ENCODE measurements around the gene ZIC4. TPM values are rescaled to one million over a fixed set of nuclear protein-coding genes. Genes with fewer than 3 reads are reported as not detected.

ZIC4 gene
- polyA plus RNA-seq, 3 donors: not detected

DNA sequence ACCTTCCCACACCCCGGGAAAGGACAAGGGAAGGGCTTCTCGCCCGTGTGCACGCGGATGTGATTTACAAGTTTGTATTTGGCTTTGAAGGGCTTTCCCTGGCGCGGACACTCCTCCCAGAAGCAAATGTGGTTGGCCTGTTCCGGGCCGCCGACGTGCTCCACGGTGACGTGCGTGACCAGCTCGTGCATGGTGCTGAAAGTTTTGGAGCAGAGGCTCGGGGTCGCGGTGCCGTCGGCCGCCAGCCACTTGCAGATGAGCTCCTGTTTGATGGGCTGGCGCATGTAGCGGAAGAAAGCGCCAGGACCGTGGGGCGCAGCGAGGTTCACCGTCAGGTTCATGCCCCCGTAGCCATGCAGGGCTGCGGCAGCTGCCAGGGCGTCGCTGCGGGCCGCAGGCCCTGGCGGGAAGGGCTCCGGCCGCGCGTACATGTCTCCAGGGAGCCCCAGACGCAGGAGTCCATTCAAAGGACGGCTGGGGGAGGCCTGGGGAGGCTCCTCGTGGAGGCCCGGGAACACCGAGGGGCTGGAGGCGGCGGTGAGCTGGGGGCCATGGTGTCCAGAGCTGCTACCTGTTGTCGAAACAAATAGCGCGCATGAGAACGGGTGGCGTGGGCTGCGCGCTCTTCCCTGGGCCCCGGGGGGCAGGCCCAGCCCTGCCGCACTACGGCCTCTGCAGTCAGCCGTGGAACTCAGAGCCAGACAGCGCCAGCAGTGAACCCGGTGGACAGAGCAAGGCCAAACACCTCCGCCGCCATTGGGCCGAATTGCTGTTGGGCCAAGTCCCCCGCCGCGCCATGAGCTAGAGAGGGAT is 10.2 kb downstream of the ZIC4 start:
- Histone ChIP-seq H3K9ac (ENCODE audit: insufficient read depth, low read length, poor library complexity, severe bottlenecking) (no peak overlapping the region), H3K79me2 (ENCODE audit: insufficient read depth, low read length) (no peaks in the 10 kb centered on the region), H3K9me3 (replicated peaks in 1 of 2; ENCODE audit: control insufficient read depth in 1 of 2, insufficient read depth in 1 of 2, low read length in 2 of 2) (peaks cover 21 to 90% of the 10 kb centered on the region in 2 donors), H2AFZ (ENCODE audit: insufficient read depth, low read depth, low read length, poor library complexity, severe bottlenecking) (no peak overlapping the region), H3K27ac (ENCODE audit: low read depth in 1 of 2, low read length in 2 of 2) (no peak overlapping the region), H3K4me3 (replicated peaks in 1 of 3; ENCODE audit: low read depth in 2 of 3, low read length in 3 of 3) (no peak overlapping the region), H3K4me2 (replicated peaks; ENCODE audit: extremely low read depth, low read length, poor library complexity, severe bottlenecking) (no peak overlapping the region), H3K36me3 (replicated peaks in 1 of 2; ENCODE audit: control insufficient read depth in 1 of 2, insufficient read depth in 2 of 2, low read length in 2 of 2) (no peaks in the 10 kb centered on the region), H3K27me3 (ENCODE audit: control insufficient read depth in 2 of 2, insufficient read depth in 2 of 2, low read length in 2 of 2) (peaks cover 74 to 100% of the 10 kb centered on the region in 2 donors), H4K20me1 (ENCODE audit: insufficient read depth, low read length) (no peaks in the 10 kb centered on the region), H3K4me1 (ENCODE audit: control insufficient read depth in 1 of 2, insufficient read depth in 2 of 2, low read length in 2 of 2) (no peaks in the 10 kb centered on the region)
- DNase-seq: no peak
- intact Hi-C loops (cut with micrococcal nuclease): no loop called here
- H3K4me1 Mint-ChIP-seq: peaks cover 9% of the 10 kb centered on the region
- WGBS (ENCODE audit: insufficient coverage): 6% methylated on average over 61 of the region's 65 CpGs
- TF ChIP-seq CTCF (IDR thresholded peaks at IDR 0.05): no peak
- H3K4me3 Mint-ChIP-seq: peak overlapping the region in 1 of 2 donors; percentile 86
- H3K27me3 Mint-ChIP-seq (ENCODE audit: low read depth in 3 of 3): peaks cover 96 to 98% (median 98%) of the 10 kb centered on the region in 3 donors
- peaks cover 16 to 17% of the 10 kb centered on the region in 2 donors for H3K36me3 Mint-ChIP-seq
- H3K9me3 Mint-ChIP-seq: peaks cover 22 to 84% (median 72%) of the 10 kb centered on the region in 7 donors
- no peak overlapping the region for H3K27ac Mint-ChIP-seq

- Histone ChIP-seq H3K27me3 (ENCODE audit: control insufficient read depth in 2 of 2, insufficient read depth in 2 of 2, low read length in 2 of 2) (peaks cover 77 to 100% of the 10 kb centered on the region in 2 donors), H3K9me3 (replicated peaks in 1 of 2; ENCODE audit: control insufficient read depth in 1 of 2, insufficient read depth in 1 of 2, low read length in 2 of 2) (peaks cover 33 to 93% of the 10 kb centered on the region in 2 donors), H3K27ac (ENCODE audit: low read depth in 1 of 2, low read length in 2 of 2) (no peak overlapping the region), H3K79me2 (ENCODE audit: insufficient read depth, low read length) (no peaks in the 10 kb centered on the region), H3K4me1 (ENCODE audit: control insufficient read depth in 1 of 2, insufficient read depth in 2 of 2, low read length in 2 of 2) (no peaks in the 10 kb centered on the region), H4K20me1 (ENCODE audit: insufficient read depth, low read length) (no peaks in the 10 kb centered on the region), H3K4me3 (replicated peaks in 1 of 3; ENCODE audit: low read depth in 2 of 3, low read length in 3 of 3) (no peak overlapping the region), H3K4me2 (replicated peaks; ENCODE audit: extremely low read depth, low read length, poor library complexity, severe bottlenecking) (no peak overlapping the region), H3K9ac (ENCODE audit: insufficient read depth, low read length, poor library complexity, severe bottlenecking) (no peak overlapping the region), H3K36me3 (replicated peaks in 1 of 2; ENCODE audit: control insufficient read depth in 1 of 2, insufficient read depth in 2 of 2, low read length in 2 of 2) (no peaks in the 10 kb centered on the region), H2AFZ (ENCODE audit: insufficient read depth, low read depth, low read length, poor library complexity, severe bottlenecking) (no peak overlapping the region)
- intact Hi-C loops (cut with micrococcal nuclease): no loop called here
- TF ChIP-seq CTCF (IDR thresholded peaks at IDR 0.05): no peak
- no CpG with 5 or more reads among the region's 5 CpGs for WGBS (ENCODE audit: insufficient coverage)
- peaks cover 9% of the 10 kb centered on the region for H3K4me1 Mint-ChIP-seq
- H3K36me3 Mint-ChIP-seq: peaks cover 16 to 17% of the 10 kb centered on the region in 2 donors
- peak overlapping the region in 1 of 2 donors; percentile 83 for H3K4me3 Mint-ChIP-seq
- H3K9me3 Mint-ChIP-seq: peaks cover 23 to 96% (median 84%) of the 10 kb centered on the region in 7 donors
- H3K27me3 Mint-ChIP-seq (ENCODE audit: low read depth in 3 of 3): peaks cover 98 to 100% (median 99%) of the 10 kb centered on the region in 3 donors
- no peak for DNase-seq
- no peak overlapping the region for H3K27ac Mint-ChIP-seq
These were observed 11.5 kb downstream of the ZIC4 start for GRCh38 chr3:147394884-147395225.

All from CD14-positive monocyte (primary cell).